G401 (cell line): ENCODE data around the gene FBRSL1. TPM values are rescaled to one million over a fixed set of nuclear protein-coding genes. Genes with fewer than 3 reads are reported as not detected.
"Not testable (repeated sequence)": the region's sequence is repeated elsewhere in the genome, so short reads cannot be mapped to it uniquely, and the experiment has no call there.

ENCODE experiments used
- DNase-seq: peaks from one replicate; pipeline ENCODE4 v3.0.0-alpha.2; 2015; ENCODE audit warnings: low spot score
- in situ Hi-C: cut with HindIII; loops from 2 replicates; pipeline ENCODE4 v1.10.0; 2016; ENCODE audit warnings: low sequenced_read_pairs, mixed read lengths
- total RNA-seq: library from RNA; depleted of rRNA; stranded (reverse); fragments of >200 nt; shearing (Covaris generic); gene quantifications from 2 replicates; pipeline ENCODE4 v1.2.3, GENCODE V29; 2014

The FBRSL1 gene
- total RNA-seq, 1 experiment from 2014 or later = 9.5 TPM

GRCh38 chr12:132452596-132453350 lies 37.2 kb upstream of the FBRSL1 start:
- in situ Hi-C loops = no loop called here
- DNase-seq = no peak

GRCh38 chr12:132453361-132454192 lies 36.4 kb upstream of the FBRSL1 start:
- DNase-seq = no peak
- in situ Hi-C loops = no loop called here

- no peak for DNase-seq
- in situ Hi-C loops = no loop called here
These were observed 35.6 kb upstream of the FBRSL1 start for GRCh38 chr12:132454193-132454932.

DNA sequence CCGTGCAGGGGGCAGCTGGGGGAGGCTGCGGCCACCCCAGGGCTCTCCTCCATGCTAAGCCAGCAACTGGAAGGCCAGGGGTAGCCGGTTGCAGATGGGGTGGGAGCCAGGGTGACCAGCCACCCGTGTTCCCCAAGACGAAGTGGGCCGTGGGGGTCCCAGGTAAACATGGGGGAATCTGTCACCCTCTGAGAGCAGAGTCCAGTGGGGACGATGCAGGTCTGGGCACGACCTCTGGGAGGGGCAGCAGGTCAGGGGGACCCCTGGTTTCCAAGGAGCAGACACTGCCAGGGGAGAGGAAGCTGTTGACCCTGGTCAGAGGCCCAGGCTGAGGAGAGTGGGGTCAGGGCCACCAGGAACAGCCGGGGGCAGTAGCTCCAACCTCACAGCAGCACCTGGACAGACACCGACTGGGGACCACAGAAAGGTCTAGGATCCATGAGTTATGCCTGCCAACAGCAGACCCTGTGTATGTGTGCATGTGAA lies 35.0 kb upstream of the FBRSL1 start:
- DNase-seq = no peak
- in situ Hi-C loops = no loop called here

- no peak for DNase-seq
- in situ Hi-C loops = no loop called here
These were observed 34.4 kb upstream of the FBRSL1 start for GRCh38 chr12:132455565-132455964.

- no peak for DNase-seq
- in situ Hi-C loops = no loop called here
These were observed 33.6 kb upstream of the FBRSL1 start for GRCh38 chr12:132456186-132456943.

- in situ Hi-C loops = no loop called here
- no peak for DNase-seq
These were observed 32.9 kb upstream of the FBRSL1 start for GRCh38 chr12:132456944-132457495.

GRCh38 chr12:132458441-132458840 lies 31.5 kb upstream of the FBRSL1 start:
- in situ Hi-C loops = no loop called here
- DNase-seq = no peak

DNA sequence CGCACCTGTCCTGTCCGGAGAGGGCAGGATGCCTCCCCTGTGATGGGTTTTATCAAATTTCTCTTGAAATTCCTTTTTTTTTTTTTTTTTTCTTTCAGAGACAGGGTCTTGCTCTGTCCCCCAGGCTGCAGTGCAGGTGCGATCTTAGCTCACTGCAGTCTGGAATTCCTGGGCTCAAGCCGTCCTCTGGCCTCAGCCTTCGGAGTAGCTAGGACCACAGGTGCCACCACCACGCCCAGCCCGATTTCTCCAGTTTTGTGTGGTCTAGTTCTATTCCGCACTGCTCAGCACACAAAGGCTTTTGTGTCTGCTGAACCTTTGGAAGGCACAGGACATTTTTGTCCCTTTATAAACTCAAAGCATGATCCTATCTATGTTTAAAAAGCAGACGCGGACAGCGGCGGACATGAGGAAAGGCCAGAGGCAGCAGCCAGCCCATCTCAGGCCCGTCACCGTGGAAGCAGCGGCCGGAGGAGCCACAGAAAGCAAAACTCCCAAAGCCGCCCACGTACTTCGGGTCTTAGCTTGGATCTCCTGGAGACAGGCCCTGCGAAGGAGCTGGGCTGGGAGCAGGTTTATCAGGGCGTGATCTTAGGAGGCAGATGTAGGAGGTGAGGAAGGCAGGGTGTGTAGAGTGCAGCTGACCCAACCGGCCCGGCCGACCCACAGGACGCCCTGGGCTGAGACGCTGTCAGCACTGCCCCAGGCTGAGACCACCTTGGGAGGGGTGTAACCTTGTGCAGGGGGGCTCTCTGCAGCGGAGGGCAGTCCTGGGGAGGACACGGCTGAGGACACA lies 30.9 kb upstream of the FBRSL1 start:
- DNase-seq = no peak
- in situ Hi-C loops = no loop called here

DNA sequence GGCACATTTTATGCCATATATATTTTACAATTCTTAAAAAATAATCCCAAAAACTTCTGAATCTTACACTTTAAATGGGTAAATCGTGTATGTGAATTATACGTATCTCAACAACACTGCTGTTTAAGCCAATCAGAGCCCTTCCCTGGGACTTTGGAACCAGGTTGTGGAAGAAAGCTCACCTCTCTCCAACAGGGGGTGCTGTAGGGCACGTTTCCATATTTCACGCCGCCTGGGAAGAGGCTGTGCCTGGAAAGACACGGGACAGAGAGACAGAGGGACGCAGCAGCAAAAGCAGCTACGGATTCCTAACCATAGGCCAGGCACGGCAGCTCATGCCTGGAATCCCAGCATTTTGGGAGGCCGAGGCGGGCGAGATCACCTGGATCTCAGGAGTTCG lies 29.4 kb upstream of the FBRSL1 start:
- DNase-seq = no peak
- in situ Hi-C loops = no loop called here

- in situ Hi-C loops = no loop called here
These were observed 28.4 kb upstream of the FBRSL1 start for GRCh38 chr12:132461526-132461925.

DNA sequence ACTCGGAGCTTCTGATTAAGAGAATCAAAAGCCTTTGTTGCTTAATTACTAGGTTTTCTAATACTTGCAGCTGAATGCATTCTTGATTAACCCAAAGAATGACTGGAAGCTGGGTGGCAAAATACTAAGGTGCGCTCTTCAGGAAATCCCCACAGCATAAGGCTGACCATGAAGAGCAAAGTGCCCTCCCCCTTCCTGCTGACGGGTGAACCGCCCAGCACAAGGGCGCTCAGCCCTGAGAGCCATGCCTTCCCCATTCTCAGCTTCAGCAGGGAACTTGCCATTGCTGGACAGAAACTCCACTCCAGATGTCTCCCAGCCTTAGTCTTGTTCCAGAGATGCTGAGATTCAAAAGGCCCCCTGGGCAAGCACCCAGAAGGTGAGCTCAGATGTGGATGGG lies 27.2 kb upstream of the FBRSL1 start:
- in situ Hi-C loops = no loop called here
- no peak for DNase-seq

More at GRCh38 chr12:132461526-132461925, 28.4 kb upstream of the FBRSL1 start:
- no peak for DNase-seq

GRCh38 chr12:132463284-132463924 lies 26.5 kb upstream of the FBRSL1 start:
- in situ Hi-C loops, DNase-seq: not testable (repeated sequence)

DNA sequence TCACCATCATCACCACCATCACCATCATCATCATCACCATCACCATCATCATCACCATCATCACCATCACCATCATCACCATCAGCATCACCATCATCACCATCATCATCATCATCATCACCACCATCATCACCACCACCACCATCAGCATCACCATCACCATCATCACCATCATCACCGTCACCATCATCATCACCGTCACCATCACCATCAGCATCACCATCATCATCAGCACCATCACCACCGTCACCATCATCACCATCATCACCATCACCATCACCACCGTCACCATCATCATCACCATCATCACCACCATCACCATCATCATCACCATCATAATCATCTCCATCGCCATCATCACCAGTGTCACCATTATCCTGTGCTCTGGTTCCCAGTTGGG lies 25.6 kb upstream of the FBRSL1 start:
- DNase-seq, in situ Hi-C loops: not testable (repeated sequence)

GRCh38 chr12:132464820-132465219 lies 25.1 kb upstream of the FBRSL1 start:
- in situ Hi-C loops = no loop called here
- no peak for DNase-seq

DNA sequence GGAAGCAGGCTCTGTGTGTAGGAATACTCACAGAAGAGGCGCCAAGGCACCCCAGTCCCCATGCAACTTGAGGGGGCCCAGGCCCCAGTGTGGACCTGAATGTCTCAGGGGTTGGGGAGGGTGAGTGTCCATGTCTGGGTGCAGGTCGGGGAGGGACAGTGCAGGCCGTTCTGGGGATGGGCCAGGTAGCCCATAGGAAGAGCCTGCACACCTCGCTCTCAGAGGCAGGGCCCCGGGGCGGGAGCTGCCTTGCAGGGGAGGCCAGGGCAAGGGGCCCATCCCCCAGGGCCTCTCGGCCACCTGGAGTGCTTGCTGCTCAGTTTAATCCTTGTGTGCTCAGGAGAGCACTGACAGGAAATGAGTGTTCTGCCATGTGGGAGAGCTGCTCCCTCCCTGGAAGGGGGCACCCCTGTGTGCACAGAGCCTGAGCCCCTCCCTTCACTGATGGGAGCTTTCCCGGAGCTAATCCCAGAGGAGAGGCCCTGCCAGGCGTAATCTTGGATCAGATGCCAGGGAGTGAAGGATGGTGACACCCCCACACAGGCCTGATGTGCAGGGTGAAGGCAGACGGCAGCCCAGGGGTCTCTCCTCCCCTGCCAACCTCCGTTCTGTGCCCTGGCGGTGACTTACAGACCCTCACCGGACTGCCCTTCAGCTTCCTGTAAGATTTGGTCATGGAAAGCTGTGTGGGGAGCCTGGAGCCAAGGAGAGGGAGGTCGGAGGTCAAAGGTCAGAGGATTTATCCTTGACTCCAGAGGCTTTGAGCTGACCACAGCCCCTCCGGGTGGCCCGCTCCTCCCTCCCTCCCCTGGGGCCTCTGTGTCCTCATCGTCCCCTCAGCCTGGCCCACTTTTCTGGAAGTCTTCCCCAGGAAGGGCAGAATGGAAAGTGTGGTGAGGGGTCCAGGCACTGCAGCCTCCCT lies 24.4 kb upstream of the FBRSL1 start:
- DNase-seq = no peak
- in situ Hi-C loops = no loop called here
